Stimulated activated CD8-positive, alpha-beta memory T cell treated with anti-CD3 and anti-CD28 coated beads, Interleukin-12 subunit alpha, Interleukin-12 subunit beta, amount 100 ng/mL, for 4 hours (primary cell): Measurements from ENCODE around the gene DBNDD2.

Experiments
- DNase-seq: peaks from one replicate; pipeline ENCODE4 v3.0.0-alpha.2; 2020; ENCODE audit warnings: low read depth

Gene DBNDD2

GRCh38 chr20:45449528-45449927, 41.4 kb downstream of the DBNDD2 start:
- no peak for DNase-seq

DNA sequence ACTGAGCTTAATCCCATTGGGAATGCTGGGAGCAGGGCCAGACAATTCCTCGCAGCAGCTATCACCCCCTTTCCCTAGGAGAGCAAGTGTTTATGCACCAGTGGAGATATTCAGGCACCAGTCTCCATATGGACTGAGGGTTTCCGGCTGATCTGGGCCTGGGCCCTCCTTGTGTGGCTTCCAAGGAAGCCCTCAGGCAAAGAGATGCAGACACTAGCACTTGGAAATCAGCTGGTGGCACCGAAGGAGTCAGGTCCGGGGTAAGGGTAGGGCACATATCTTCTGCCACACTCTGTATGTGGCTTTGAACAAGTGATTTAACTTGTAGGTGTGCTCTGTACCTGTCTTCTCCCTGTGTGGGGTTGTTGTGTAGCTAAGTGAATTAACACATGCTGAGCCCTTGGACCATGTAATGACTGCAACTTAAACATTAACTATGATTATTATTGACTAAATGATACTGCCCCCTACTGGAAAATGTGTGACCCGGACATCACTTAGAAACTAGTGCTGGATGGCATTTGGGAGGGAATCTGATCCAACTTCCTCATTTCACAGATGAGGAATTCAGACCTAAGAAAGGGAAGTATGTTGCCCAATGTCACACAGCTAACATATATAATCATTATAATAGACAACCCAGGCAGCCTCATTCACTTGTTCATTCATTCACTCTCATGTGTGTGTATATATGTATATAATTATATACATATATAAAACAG, 42.2 kb downstream of the DBNDD2 start:
- no peak for DNase-seq

GRCh38 chr20:45452238-45452637, 44.1 kb downstream of the DBNDD2 start:
- no peak for DNase-seq

GRCh38 chr20:45452772-45453691, 44.9 kb downstream of the DBNDD2 start:
- DNase-seq = no peak

GRCh38 chr20:45456632-45457031, 48.5 kb downstream of the DBNDD2 start:
- no peak for DNase-seq

- no peak for DNase-seq
Observed at GRCh38 chr20:45459606-45460005, 51.5 kb downstream of the DBNDD2 start.
